Activated CD4-positive, alpha-beta T cell treated with anti-CD3 and anti-CD28 coated beads, Interleukin-2, amount 50 U/mL, for 16 hours (primary cell): ENCODE data around the gene PRXL2A.
"Not testable (repeated sequence)": the region's sequence is repeated elsewhere in the genome, so short reads cannot be mapped to it uniquely, and the experiment has no call there.

Source experiments
- DNase-seq: peaks from one replicate; pipeline ENCODE4 v3.0.0-alpha.2; 2020

Gene PRXL2A

DNA sequence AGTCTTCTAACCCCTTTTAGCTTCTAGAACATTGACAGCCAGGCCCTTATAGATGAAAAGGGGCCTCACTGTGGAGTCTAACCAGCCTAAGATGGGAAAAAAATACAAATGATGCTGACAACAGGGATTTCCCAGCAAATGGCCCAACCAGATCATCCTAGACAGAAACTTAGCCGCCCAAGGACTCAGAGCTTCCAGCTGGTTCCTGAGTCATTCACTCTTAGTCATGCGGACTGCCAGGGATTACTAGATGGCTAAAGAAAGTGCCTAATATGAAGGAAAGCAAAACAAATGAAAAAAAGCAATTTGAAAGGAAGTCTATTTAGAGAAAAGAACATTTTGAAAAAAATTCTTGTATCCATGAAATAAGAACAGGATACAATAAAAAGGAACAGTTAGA, 69.5 kb downstream of the PRXL2A start:
- DNase-seq, result no peak

DNA sequence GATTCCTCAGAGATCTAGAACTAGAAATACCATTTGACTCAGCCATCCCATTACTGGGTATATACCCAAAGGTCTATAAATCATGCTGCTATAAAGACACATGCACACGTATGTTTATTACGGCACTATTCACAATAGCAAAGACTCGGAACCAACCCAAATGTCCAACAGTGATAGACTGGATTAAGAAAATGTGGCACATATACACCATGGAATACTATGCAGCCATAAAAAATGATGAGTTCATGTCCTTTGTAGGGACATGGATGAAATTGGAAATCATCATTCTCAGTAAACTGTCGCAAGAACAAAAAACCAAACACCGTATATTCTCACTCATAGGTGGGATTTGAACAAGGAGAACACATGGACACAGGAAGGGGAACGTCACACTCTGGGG, 72.0 kb downstream of the PRXL2A start:
- DNase-seq, result not testable (repeated sequence)

DNA sequence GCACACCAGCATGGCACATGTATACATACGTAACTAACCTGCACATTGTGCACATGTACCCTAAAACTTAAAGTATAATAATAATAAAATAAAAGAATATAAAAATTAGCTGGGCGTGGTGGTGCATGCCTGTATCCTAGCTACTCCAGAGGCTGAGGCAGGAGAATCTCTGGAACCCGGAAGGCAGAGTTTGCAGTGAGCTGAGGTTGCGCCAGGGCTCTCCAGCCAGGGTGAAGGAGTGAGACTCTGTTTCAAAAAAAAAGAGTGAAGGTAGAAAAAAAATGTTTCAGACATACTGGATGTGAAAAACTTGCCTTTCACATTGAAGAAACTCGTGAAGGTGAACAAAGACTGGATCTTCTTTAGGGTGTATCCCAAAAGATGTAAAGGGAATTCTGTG, 72.5 kb downstream of the PRXL2A start:
- no peak for DNase-seq

DNA sequence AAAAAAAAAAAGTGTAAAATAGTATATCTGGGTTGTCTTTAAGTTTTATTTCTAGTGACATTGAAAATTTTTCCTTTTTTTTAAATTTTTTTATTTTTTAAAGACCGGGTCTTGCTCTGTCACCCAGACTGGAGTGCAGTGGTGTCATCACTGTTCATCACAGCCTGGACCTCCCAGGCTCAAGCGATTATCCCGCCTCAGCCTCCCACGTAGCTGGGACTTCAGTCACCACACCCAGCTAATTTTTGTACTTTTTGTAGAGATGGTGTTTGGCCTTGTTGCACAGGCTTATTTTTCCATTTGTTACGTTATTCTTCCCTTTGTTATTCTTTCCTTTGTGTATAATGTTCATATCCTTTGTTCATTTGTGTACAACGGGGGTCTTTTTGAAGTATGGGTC, 75.9 kb downstream of the PRXL2A start:
- no peak for DNase-seq

DNA sequence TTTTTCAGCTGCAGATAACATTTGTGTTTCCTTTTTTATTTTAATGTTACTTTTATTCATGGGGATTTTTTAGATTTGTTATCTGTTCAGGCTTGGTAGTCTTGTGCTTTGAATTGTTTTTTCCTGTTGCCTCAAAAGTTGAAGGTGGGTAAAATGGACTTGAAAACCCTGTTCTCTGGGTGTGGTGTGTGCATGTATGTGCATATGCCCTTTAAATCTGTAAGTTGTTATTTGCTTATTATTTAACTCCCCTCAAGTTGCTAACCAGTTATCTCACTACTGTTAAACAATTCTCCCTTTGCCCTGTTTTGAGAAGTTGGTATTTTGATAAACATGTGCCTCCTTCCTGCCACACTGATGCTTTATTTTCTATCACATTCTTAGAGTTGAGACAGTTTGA, 76.3 kb downstream of the PRXL2A start:
- DNase-seq, result no peak

DNA sequence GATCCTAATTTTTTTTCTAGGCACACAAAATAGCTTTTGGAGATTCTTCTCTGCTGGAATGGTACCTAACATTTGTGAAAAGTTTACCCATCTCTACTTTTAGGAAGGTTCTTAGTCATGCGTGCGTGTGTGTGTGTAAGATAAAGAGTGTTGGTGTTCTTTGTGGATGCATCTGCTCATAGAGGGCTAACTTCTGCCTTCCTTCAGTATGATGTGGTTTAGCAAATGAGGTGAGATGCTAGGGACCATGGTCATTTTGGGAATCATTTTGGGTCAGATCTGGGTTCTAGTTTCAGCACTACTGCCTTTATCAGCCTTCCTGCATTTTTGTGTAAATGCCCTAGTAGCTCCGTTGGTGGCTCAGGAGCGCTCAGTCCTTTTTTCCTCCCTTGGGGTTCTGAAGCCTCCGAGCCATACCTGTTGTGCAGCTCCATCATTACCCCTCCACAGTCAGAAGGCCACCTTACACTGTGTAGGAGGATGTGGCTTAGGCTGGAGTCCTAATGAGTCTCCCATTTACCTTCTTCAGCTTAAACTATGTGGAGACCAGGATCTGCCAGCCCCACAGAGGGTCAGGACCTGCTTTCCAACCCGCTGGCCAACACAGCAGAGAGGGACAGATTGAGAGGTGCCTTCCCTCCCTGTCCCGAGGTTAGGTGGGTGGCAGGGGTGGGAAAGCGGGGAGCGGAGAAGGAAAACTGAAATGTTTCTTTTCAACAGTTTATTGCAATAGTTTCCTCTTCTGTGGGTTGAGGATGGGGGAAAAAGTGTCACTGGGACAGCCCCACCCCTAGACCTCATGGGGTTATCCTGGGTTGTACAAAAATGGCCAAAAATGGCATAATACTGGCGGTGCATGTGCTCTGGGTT, 77.0 kb downstream of the PRXL2A start:
- peak; percentile 65 for DNase-seq

DNA sequence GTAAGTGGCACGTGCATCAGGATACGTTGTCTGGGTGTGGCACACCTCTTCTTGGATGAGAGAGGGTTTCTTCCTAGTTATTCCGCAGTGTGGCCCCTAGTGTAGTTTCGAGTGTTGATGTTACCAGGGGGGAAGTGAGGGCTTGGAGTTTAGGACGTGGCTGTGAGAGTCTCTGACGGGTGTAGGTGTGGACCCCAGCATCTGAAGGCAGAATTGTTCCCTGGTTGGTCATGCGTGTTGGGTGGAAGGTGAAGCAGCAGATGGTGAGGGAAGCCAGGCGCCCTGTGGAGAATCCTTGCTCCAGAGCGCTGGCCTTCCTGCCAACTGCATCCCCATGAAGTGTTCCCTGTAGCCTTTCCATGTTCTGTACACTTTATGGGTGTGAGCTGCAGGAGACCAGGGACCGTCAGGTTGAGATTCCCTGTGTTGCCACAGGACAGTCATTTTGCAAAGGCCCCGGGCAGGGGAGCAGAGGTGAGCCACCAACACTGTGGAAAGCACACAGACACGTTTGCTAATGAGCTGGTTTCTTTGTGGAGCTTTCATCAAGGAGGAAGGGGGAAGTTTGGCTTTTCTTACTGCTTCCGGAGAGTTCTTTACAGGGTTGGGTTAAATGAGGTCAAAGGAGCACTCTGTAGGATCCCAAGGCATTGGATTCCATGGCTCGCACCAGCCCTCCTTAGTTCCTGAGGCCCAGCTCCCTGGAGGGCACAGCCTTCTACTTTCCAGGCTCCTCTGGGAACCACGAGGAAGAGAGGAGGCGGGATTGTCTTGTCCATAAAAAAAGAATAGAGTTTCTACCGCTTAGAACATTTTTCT, 77.8 kb downstream of the PRXL2A start:
- DNase-seq, result no peak
